GM12878 (cell line): Measurements from ENCODE around the gene ZNF229.
"Not testable (repeated sequence)": the region's sequence is repeated elsewhere in the genome, so short reads cannot be mapped to it uniquely, and the experiment has no call there.

Experiments used
- CBFB ChIP-seq: IDR thresholded peaks from 2 replicates; pipeline ENCODE4 v1.6.1; 2016; ENCODE audit warnings: antibody characterized with exemption, low read depth
- ZNF24 ChIP-seq: fragments of 450-650 bp; IDR thresholded peaks from 2 replicates; pipeline ENCODE4 v1.6.1; 2017; ENCODE audit warnings: antibody characterized with exemption, mild to moderate bottlenecking

GRCh38 chr19:44389268-44389667 is 59.0 kb downstream of the ZNF229 start:
- TF ChIP-seq ZNF24, CBFB: not testable (repeated sequence)
